A549 (cell line): ENCODE data around the gene DNAJB13.
A peak's percentile ranks its signal among the peaks of the same experiment; 100 is the strongest.

Experiments used
- HDAC2 ChIP-seq: fragments of 200-600 bp; sonication (generic); IDR thresholded peaks from 2 replicates; pipeline ENCODE4 v1.6.1; 2016
- TF ChIP-seq, protein P1 (sequence below): fragments of >200 bp; sonication (Bioruptor Twin); formaldehyde crosslinking; IDR thresholded peaks from 3 replicates; pipeline ENCODE4 v1.5.1; 2016

DNA sequence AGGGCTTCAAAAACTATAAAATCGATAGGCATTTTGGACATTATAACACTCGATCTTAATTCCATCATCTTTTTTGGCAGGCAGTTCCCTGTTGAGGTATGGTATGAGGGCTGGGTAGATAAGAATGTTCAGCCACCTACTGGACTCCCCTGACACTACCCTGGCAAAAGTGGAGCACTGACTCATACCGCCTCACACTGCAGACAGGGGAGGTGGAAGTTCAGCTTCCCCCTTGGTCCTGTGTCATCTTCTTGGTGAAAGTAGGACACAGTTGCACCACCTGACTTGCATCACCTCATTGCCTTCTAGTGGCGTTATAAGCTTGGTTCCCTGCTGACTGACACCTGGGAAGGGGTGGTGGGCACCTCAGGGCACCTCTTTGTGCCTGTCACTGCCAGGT, 43.6 kb upstream of the DNAJB13 start:
- TF ChIP-seq, protein P1, sequence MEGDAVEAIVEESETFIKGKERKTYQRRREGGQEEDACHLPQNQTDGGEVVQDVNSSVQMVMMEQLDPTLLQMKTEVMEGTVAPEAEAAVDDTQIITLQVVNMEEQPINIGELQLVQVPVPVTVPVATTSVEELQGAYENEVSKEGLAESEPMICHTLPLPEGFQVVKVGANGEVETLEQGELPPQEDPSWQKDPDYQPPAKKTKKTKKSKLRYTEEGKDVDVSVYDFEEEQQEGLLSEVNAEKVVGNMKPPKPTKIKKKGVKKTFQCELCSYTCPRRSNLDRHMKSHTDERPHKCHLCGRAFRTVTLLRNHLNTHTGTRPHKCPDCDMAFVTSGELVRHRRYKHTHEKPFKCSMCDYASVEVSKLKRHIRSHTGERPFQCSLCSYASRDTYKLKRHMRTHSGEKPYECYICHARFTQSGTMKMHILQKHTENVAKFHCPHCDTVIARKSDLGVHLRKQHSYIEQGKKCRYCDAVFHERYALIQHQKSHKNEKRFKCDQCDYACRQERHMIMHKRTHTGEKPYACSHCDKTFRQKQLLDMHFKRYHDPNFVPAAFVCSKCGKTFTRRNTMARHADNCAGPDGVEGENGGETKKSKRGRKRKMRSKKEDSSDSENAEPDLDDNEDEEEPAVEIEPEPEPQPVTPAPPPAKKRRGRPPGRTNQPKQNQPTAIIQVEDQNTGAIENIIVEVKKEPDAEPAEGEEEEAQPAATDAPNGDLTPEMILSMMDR, result 0 out of 3 replicates have a peak, but pooled peaks have one; percentile 8
- no peak for TF ChIP-seq HDAC2
